Activated T-helper 9 cell treated with anti-CD3 and anti-CD28 coated beads, Interleukin-2, amount 50 U/mL, for 16 hours (primary cell): ENCODE results near the gene ZNF652.
A peak's percentile ranks its signal among the peaks of the same experiment; 100 is the strongest.
"Not testable (repeated sequence)": the region's sequence is repeated elsewhere in the genome, so short reads cannot be mapped to it uniquely, and the experiment has no call there.

Experiments used
- DNase-seq: peaks from one replicate; pipeline ENCODE4 v3.0.0-alpha.2; 2020; ENCODE audit warnings: low read depth

ZNF652 gene

DNA sequence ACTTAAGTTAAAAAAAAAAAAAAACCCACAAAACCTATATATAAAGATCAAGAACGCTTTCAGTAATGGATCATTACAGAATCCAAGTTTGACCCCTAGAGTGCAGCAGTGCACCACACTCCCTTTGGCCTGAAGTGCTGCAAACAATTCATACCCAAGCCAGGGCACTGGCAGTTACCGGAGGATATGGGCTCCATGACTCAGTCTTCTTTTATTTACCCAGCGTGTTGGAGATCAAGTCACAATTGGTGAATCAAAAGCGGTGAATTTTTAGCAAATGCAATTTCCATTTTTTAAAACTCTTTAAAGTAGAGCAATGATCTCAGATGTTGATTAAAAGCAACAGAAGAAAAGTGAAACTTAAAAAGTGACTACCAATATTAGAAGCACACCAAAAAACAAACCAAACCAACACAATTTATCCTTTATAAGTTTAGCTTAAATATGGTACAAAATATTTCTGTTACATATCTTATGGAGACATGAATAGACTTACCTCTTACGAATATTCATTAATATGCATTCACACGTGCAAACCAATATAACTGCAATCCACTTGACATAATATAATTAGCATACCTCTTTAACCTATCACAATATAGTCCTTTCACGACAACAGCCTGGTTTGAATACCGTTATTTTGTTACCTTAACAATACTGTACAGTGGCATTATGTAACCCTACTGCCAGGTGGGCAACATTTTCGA is 46.3 kb downstream of the ZNF652 start:
- peak; percentile 57 for DNase-seq

DNA sequence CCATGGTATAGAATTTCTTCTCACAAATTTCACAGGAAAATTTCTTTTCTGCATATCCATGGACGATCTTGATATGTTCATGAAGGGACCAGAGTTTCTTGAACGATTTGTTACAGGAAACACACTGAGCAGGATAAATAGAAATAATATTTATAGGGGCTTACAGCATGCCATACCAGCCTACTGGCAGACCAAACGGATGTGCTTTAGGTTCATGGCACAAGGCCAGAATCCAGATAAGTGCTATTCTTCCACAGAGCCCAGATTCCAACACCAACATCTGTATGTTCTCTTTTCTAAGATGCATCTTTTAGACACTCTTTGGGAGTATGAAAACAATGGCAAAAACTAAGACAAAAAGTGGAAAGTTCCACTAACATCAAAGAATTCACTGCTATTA is 49.3 kb downstream of the ZNF652 start:
- DNase-seq, result no peak

DNA sequence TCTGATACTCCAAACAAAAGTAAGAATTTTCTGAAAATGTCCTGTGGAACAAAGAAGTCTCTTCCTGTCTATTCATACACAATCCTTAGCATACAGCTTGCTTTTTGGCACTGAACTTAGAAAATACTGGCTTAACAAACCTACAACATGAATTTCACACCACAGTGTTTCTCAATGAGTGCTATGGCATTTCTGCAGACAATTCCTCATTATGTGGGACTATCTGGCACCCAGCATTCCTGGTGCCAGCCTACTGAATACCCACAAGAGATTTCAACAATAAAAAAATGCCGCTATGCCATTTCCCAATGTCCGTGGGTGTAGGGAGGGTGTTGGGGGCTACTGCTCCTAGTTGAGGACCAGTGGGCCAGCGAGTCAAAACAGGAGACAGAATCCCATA is 62.1 kb downstream of the ZNF652 start:
- DNase-seq, result no peak

DNA sequence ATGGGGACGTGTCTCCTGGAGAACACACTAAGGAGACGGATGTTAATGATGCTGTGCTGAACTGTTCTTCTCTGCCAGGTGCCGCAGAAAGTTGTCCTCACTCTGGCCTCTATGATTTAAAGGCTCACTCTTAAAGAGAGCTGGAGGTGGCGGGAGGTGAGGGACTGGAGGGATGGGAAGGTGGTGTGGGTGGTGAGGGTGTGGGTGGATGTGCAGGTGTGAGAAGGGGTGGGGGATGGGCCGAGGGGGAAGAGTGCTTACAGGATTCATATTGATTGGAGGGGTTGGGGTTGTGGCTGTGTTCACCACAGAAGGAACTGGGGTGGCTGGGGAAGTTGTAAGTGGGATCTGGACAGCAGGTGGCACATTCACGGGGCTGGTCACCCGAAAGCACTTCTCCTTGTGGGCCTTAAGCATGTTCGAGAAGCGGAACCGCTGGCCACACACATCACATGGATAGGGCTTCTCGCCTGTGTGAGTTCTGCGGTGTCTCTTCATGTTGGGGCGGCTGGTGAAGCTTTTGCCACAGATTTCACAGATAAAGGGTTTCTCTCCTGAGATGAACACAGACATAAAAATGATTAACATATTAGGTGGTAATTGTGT is 63.6 kb downstream of the ZNF652 start:
- DNase-seq, result no peak

DNA sequence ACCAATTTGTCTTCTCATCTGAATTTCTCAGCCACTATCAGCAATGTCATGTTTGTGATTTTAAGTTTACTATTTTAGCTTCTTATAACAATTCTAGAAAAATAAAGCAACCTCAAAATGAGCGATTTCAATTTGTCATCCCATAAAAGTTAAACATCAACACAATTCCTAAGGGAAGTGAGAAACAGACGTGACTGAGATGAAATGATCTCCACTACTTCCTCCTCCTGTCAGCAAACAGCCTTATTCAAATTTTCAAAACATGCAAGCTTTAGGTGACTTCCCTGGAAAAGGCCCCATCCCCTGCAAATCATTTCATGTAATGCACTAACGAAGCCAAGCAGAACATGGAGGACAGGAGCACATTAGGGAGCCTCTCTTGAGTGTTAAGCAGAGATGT is 64.9 kb downstream of the ZNF652 start:
- DNase-seq, result no peak

DNA sequence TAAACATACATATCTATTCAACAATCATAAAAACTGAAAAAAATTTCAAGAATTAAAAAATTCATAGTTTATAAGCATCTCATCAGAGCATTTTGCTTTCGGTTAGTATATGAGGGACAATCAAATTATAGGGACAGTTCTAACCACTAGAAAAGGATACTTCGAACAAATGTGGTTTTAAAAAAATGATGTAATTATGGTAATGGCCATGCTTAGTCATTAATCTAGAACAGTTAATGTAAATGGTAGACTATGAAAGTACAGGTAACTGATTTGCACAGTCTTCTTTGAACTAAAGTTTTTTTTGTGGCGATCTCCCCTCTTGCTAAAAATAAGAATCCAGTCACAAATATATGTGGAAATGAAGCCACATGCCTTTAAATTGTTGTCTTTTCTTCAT is 67.9 kb downstream of the ZNF652 start:
- DNase-seq, result no peak

DNA sequence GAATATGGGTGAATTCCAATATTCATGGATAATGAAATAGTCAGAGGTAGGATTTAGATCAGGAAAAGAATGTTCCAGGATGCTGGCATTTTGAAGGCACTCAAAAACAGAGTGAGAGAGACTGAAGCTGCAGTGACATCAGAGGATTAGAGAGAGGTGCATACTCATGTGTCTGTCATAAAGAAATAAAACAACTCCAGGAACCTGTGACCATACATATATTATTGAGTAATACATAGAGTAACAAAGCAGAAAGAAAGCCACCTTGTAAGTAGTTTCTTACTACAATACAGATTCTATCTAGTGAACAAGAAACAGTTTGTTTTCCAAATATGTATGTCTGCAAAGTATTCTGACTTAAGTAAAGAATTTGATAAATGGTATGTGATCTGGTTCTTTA is 69.1 kb downstream of the ZNF652 start:
- DNase-seq, result no peak

DNA sequence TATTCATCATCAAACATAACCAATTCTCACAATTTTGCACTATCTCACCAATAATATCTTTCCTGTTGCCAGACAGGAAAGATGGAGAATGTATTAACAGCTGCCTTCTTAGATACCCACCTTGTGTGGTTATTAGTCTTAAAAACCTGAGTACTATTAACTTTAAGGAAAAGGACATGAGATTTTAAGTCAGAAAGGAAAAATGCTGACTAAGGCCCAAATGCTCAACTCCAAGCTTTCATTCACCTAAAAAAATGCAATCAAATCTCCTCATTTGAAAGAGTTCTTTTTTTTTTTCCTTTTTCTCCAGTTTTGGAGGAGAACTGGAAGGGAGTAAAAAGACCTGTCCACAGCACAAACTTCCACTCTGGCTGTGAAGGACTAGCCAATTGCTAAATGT is 70.1 kb downstream of the ZNF652 start:
- DNase-seq, result no peak

DNA sequence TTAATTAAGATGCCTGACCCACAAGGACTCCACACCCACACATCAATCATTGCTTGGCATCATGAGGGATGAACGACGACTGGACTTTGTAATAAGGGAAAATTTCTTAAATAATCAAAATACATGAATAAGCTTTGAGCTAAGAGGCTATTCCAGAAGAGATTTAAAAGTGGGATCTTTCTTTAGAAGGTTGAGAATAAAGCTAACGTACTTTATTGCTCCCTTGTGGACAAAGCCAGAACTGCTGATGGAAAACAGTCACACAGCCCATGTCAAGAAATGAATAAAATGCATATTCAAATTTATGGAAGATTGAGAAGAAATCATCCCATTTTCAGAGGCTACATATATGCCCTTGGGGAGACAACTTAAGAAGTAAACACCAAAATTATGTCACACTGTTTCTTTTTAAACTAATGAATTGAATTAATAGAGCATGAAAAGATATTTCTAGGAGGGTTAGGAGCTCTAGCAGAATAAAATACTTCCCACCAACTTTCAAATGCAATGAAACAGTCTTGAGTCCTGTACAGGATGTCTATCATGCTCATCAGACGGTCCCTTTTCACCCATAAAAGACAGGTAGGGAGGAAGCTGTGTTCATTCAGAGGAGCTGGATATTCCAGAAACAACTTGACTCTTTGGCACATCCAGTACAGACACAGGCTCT is 71.2 kb downstream of the ZNF652 start:
- DNase-seq, result no peak

DNA sequence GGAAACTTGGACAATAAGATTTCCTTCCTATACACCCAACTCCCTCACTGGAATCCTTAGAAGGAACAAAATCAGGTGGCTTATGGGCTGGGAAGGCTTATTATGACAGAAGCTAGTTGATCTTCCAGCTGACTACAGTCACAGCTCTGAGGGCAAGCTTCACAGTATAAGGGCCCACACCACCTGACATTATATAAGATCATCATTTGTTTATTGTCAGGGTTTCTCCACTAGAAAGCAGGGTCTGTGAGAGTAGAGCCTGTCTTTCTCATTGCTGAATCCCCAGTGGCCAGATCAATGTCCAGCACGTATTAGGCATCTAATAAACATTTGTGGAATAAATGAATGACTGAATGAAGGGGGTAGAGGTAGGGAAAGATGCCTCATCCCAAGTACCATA is 73.7 kb downstream of the ZNF652 start:
- DNase-seq, result no peak

DNA sequence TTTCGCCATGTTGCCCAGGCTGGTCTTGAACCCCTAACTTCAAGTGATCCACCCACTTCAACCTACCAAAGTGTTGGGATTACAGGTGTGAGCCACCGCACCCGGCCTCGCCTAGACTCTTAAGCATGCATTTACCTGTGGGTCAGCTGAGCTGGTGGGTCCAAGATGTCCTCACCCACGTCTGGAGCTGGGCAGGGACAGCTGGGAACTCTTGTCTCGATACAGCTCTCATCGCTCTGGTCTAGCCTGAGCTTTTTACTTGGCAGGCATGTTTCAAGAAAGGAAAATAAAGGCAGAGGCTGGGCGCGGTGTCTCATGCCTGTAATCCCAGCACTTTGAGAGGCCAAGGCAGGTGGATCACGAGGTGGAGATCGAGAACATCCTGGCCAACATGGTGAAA is 74.6 kb downstream of the ZNF652 start:
- no peak for DNase-seq

DNA sequence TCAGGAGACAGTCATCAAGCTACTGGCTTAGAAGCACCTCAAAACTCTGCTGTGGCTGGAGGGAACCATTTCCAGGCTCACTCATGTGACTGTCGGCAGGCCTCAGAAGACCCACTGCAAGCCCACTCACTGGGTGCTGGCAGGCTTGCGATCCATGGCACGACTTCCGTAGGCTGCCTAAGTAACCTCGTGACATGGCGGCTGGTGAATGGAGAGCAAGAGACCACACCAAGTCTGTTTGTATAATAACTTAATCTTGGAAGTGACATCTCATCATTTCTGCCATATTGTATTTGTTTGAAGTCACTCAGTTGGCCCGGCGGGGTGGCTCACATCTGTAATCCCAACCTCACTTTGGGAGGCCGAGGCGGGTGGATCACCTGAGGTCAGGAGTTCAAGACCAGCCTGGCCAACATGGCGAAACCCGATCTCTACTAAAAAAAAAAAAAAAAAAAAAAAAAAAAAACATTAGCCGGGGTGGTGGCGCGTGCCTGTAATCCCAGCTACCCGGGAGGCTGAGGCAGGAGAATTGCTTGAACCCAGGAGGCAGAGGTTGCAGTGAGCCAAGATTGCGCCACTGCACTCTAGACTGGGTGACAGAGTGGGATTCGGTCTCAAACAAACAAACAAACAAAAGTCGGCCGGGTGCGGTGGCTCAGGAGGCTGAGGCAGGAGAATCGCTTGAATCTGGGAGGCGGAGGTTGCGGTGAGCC is 75.6 kb downstream of the ZNF652 start:
- not testable (repeated sequence) for DNase-seq

DNA sequence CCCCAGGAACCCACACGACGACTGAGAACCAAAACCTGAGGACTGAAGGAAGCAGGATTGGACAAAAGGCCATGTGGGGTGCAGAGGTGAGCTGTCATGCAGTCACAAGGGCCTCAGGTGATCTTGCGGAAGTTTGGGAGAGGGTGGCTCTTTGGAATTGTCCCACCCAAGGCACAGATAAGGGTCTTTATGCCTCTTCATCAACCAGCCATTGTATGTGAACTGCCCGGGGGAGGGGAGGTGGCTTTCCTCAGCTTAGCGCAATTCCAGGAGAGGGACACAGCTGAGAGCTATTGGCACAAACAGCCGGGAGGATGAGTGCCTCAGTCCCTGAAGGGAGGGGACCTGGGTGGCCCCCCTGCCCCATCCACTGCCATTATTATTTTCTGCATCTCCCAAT is 76.3 kb downstream of the ZNF652 start:
- DNase-seq, result no peak

DNA sequence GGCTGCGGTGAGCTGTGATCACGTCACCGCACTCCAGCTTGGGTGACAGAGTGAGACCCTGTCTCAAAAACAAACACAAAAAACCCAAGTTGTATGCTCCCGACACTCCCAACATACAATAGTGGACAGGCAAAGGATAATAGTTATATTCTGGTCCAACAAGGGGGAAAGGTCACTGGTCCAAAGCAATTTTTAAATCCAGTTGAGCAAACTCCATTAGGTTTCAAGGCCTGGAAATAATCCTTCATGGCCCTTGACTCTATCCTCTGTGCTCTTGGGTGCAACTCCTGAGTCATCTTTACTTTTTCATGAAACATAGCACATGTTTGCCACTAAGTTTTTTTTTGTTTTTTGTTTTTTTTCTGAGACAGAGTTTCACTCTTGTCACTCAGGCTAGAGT is 81.1 kb downstream of the ZNF652 start:
- no peak for DNase-seq

DNA sequence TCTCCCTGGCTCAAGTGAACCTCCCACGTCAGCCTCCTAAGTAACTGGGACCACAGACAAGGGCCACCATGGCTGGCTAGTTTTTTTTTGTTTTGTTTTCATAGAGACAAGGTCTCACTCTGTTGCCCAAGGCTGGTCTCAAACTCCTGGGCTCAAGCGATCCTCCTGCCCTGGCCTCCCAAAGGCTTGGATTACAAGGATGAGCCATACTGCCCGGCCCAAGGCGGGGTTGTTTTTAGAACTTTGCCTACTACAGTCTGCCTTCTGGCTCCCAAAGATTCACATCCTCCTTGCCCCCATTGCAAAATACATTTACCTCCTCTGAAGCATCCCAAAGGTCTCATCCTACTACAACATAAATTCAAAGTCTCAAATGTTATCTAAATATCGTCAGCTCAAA is 82.0 kb downstream of the ZNF652 start:
- DNase-seq, result no peak

DNA sequence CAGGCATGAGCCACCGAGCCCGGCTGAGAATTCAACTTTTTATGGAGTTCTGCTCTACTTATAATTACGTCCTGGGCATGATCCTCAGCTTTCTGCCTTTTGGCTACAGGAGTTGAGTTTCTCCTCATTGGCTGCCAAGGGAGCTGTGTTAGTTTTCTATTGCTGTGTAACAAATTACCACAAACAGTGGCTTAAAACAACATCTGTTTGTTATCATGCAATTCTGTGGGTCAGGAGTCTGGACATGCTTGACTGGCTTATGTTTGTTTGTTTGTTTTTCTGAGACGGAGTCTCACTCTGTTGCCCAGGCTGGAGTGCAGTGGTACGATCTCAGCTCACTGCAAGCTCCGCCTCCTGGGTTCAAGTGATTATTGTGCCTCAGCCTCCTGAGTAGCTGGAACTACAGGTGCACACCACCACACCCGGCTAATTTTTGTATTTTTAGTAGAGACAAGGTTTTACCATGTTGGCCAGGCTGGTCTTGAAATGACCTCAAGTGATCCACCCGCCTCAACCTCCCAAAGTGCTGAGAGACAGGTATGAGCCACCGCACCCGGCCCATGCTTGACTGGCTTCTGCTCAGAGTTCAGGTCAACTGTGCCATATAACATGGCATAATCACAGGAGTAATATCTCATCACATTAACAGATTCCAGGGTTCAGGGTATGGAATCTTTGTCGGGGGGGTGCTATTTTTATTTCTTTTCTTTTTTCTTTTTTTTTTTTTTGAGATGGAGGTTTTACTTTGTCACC is 82.6 kb downstream of the ZNF652 start:
- not testable (repeated sequence) for DNase-seq

DNA sequence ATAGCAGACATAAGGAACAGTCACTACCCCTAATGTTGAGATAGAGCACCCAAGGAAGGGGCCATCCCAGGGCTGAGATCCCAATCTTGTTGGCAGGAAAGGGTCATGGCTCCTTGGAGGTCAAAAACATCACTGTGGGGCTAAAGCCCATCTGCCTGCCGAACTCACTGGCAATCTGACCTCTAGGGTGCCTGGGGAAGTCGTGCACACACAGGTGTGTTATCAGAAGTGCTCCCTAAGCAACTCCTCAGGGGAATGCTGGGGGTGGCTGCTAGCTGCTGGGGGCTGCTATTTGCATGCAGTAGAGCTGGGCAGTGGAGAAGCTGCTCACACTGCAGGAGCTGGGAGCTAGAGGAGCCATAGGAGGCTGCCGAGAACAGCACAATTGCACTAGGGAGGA is 84.0 kb downstream of the ZNF652 start:
- DNase-seq, result no peak

DNA sequence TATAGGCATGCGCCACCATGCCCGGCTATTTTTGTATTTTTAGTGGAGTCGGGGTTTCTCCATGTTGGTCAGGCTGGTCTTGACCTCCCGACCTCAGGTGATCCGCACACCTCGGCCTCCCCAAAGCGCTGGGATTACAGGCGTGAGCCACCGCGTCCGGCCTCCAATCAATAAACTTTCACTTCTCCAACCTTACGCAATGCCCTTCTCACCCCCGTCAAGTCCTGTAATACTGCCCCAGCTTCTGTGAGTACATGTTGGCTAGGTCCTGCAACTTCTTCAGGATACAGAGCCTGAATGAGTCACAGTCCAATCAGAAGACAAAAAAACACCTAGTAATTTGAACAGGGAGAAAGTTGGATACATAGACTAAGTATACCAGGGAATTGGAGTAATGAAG is 84.4 kb downstream of the ZNF652 start:
- no peak for DNase-seq

DNA sequence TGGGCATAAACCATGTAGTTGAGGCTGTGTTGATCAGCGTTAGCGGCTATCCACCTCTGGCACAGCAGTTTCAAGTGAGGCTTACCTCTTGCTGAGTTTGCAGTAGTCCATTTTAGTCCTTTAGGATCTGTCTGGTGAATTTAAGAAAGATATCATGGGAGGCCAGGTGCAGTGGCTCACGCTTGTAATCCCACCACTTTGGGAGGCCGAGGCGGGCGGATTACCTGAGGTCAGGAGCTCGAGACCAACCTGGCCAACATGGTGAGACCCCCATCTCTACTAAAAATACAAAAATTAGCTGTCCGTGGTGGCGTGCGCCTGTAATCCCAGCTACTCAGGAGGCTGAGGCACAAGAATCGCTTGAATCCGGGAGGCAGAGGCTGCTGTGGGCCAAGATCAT is 86.1 kb downstream of the ZNF652 start:
- not testable (repeated sequence) for DNase-seq

DNA sequence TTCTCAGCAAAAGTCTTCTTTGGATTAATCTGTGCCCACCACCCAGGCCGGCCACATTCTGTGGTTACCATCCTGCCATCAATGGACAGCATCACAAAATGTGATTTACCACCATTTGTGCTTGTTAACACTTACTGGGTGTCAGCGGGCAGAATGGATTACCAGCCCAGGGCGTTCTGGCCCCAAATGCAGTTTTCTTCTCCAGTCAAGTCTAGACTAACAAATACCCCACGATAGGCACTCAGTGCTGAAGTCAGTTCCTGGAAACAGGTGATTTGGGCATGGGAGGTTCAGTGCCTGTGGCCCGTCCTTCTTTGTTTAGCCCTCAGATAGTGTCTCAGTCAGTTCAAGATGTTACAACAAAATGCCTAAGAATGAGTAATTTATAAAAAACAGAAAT is 92.7 kb downstream of the ZNF652 start:
- DNase-seq, result no peak

DNA sequence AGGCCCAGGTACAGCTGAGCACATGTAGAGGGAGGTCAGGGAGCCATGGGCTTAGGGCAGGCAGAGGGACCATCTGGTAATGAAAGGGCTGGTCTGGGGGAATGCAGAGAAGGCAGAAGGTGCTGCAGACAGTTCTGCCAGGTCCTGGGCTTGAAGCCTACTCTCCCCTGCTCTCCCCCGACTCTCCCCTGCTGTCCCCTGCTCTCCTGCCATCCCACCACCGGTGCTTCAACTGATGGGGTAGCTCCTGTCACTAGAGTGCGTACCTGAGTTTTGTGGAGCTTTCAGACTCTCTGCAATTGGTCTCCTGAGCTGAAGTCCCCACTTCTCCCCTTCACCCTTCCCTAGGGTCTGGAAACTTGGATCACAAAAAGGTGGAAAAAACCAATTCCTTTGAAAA is 94.1 kb downstream of the ZNF652 start:
- no peak for DNase-seq

DNA sequence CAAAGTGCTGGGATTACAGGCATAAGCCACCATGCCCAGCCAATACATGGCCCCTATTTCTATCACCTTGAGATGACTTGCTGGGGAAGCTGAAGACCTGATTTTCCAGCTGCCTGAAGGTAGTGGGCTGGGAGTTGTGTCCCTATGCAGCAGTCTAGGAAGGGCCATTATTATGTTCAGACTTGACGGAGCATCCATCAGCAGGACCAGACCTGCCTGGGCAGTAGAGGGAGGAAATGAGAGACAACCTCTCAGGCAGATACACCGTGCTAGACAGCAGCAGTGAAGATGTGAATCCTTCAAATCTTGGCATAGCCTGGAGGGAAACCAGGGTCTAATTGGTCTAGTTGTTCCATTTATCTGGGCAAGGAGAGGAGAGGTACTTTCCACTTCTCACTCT is 95.8 kb downstream of the ZNF652 start:
- no peak for DNase-seq
